ENCODE measurements around the gene IDH3G. TPM values are rescaled to one million over a fixed set of nuclear protein-coding genes. Genes with fewer than 3 reads are reported as not detected.
A peak's percentile ranks its signal among the peaks of the same experiment; 100 is the strongest.

The IDH3G gene
- total RNA-seq, 1 donor, result 40.2 TPM

DNA sequence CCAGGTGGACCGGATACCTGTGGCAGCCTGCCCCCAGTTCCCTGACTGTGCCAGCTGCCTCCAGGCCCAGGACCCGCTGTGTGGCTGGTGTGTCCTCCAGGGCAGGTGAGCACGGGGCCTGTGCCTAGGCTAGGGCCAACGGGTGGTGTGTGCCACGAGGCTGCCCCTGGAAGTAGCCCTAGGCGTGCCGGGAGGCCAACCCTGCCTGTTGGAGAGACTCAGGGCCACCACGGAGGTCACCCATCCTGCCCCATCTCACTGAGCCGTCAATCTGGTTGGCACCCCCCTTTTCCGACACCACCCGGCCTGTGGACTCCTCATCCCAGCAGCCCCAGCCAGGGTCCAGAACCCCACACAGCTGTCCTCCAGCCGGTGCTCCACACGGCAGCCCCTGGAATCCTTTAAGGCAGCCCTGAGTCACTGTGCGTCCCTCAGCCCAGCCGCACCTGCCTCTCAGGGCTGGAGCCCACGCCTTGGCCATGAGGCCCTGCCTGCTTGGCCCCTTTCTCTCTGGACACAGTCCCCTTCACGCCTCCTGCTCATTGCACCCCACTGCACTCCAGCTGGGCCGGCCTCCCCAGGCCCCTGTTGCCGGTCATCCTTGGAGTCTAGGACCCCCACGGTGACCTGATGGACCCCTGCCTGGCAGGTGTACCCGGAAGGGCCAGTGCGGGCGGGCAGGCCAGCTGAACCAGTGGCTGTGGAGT lies 24.9 kb downstream of the IDH3G start:
- H3K27me3 ChIP-seq (ENCODE audit: insufficient read depth, low read length), result no peaks in the 10 kb centered on the region
- TF ChIP-seq, protein P1, sequence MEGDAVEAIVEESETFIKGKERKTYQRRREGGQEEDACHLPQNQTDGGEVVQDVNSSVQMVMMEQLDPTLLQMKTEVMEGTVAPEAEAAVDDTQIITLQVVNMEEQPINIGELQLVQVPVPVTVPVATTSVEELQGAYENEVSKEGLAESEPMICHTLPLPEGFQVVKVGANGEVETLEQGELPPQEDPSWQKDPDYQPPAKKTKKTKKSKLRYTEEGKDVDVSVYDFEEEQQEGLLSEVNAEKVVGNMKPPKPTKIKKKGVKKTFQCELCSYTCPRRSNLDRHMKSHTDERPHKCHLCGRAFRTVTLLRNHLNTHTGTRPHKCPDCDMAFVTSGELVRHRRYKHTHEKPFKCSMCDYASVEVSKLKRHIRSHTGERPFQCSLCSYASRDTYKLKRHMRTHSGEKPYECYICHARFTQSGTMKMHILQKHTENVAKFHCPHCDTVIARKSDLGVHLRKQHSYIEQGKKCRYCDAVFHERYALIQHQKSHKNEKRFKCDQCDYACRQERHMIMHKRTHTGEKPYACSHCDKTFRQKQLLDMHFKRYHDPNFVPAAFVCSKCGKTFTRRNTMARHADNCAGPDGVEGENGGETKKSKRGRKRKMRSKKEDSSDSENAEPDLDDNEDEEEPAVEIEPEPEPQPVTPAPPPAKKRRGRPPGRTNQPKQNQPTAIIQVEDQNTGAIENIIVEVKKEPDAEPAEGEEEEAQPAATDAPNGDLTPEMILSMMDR (IDR thresholded peaks at IDR 0.05; ENCODE audit: extremely low read depth, low read depth, low read length), result no peak
- H2AFZ ChIP-seq (ENCODE audit: low read length), result no peak overlapping the region
- no peaks in the 10 kb centered on the region for H3K36me3 ChIP-seq (ENCODE audit: insufficient read depth, low read length)
- peaks cover 6% of the 10 kb centered on the region for H3K79me2 ChIP-seq (ENCODE audit: insufficient read depth, low read length)
- H3K9me3 ChIP-seq (ENCODE audit: low read depth, low read length), result no peaks in the 10 kb centered on the region
- peaks cover 5% of the 10 kb centered on the region for H3K4me1 ChIP-seq (ENCODE audit: insufficient read depth, low read length)
- peaks cover 5% of the 10 kb centered on the region for H4K20me1 ChIP-seq (ENCODE audit: insufficient read depth, low read length)
- DNase-seq (ENCODE audit: insufficient read length, low spot score, missing footprints), result peak; percentile 84
- H3K27ac ChIP-seq (ENCODE audit: low read depth, low read length), result no peak overlapping the region
- no peak overlapping the region for H3K4me2 ChIP-seq (ENCODE audit: insufficient read depth, low read length)
- no peak overlapping the region for H3K4me3 ChIP-seq (ENCODE audit: insufficient read depth, low read length)

DNA sequence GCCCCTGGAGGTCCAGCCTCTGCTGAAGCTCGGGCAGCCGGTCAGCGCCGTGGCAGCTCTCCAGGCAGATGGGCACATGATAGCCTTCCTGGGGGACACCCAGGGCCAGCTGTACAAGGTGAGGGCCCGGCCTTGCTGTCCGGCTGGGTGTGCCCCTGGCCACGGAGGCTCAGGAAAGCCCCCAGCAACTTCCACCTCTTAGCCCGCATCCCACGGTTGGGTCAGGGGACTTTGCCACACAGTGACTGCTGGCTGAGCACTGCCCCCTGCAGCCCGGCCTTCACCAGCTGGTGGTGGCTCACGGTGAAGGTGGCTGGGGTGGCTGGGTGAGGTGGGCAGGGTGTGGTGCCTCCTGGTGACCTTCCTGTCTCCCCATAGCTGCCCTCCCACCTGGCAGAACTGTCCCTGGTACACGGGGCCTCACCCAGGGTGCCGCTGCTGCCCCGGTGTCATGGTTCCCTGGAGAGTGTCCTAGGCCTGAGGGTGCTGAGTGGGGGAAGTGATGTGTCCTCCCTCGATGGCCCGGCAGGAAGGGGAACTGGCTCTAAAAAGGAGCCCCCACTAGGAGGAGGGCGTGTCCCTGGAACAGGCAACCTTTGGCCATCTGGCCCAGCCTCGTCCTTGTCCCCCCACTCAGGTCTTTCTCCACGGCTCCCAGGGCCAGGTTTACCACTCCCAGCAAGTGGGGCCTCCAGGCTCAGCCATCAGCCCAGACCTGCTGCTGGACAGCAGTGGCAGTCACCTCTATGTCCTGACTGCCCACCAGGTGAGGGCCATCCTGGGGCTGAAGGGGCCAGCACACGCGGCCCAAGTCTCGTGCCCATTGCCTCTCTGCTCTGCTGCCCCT lies 25.6 kb downstream of the IDH3G start:
- peak; percentile 75 for DNase-seq (ENCODE audit: insufficient read length, low spot score, missing footprints)
- Histone ChIP-seq H3K27ac (ENCODE audit: low read depth, low read length) (no peak overlapping the region), H3K4me2 (ENCODE audit: insufficient read depth, low read length) (no peak overlapping the region)

GRCh38 chrX:153767674-153768055 lies 26.5 kb downstream of the IDH3G start:
- H3K27ac ChIP-seq (ENCODE audit: low read depth, low read length), result no peak overlapping the region
- DNase-seq (ENCODE audit: insufficient read length, low spot score, missing footprints), result peak; percentile 74
- peaks cover 9% of the 10 kb centered on the region for H4K20me1 ChIP-seq (ENCODE audit: insufficient read depth, low read length)
- TF ChIP-seq, protein P1 (IDR thresholded peaks at IDR 0.05; ENCODE audit: extremely low read depth, low read depth, low read length), result no peak
- H3K9me3 ChIP-seq (ENCODE audit: low read depth, low read length), result no peaks in the 10 kb centered on the region
- H3K36me3 ChIP-seq (ENCODE audit: insufficient read depth, low read length), result no peaks in the 10 kb centered on the region
- peaks cover 6% of the 10 kb centered on the region for H3K79me2 ChIP-seq (ENCODE audit: insufficient read depth, low read length)
- H2AFZ ChIP-seq (ENCODE audit: low read length), result no peak overlapping the region
- peaks cover 5% of the 10 kb centered on the region for H3K4me1 ChIP-seq (ENCODE audit: insufficient read depth, low read length)
- no peak overlapping the region for H3K4me3 ChIP-seq (ENCODE audit: insufficient read depth, low read length)
- no peak overlapping the region for H3K4me2 ChIP-seq (ENCODE audit: insufficient read depth, low read length)
- H3K27me3 ChIP-seq (ENCODE audit: insufficient read depth, low read length), result no peaks in the 10 kb centered on the region

More for the DNA sequence above, 25.6 kb downstream of the IDH3G start:
- Histone ChIP-seq H3K27me3 (ENCODE audit: insufficient read depth, low read length) (no peaks in the 10 kb centered on the region), H3K4me1 (ENCODE audit: insufficient read depth, low read length) (peaks cover 5% of the 10 kb centered on the region), H3K79me2 (ENCODE audit: insufficient read depth, low read length) (peaks cover 6% of the 10 kb centered on the region), H3K4me3 (ENCODE audit: insufficient read depth, low read length) (no peak overlapping the region), H2AFZ (ENCODE audit: low read length) (no peak overlapping the region), H3K36me3 (ENCODE audit: insufficient read depth, low read length) (no peaks in the 10 kb centered on the region), H4K20me1 (ENCODE audit: insufficient read depth, low read length) (peaks cover 9% of the 10 kb centered on the region), H3K9me3 (ENCODE audit: low read depth, low read length) (no peaks in the 10 kb centered on the region)
- TF ChIP-seq, protein P1 (IDR thresholded peaks at IDR 0.05; ENCODE audit: extremely low read depth, low read depth, low read length), result no peak
